ENCODE data around the gene MYBPC1. TPM values are rescaled to one million over a fixed set of nuclear protein-coding genes. Genes with fewer than 3 reads are reported as not detected.

MYBPC1 gene
- total RNA-seq, 2 donors from 2014 or later: 0.89 to 4.2 TPM

DNA sequence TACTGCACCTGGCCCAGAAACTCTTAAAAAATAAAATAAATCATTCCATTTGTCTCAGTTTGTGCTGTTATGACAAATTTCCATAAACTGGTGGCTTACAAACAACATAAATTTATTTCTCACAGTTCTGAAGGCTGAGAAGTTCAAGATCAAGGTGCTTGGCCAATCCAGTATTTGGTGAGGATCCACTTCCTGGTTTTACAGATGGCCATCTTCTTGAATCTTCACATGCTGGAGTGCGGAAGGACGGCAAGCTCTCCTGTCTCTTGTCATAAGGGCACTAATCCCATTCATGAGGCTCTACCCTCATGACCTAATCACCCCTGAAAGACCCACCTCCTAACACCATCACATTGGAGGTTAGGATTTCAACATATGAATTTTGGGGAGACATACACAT lies 29.9 kb upstream of the MYBPC1 start:
- no peak overlapping the region for H3K4me3 ChIP-seq
- H3K27me3 ChIP-seq: no peaks in the 10 kb centered on the region
- no peak overlapping the region for H3K27ac ChIP-seq
- H3K9me3 ChIP-seq: no peaks in the 10 kb centered on the region
- DNase-seq: no peak
- TF ChIP-seq, protein P1, sequence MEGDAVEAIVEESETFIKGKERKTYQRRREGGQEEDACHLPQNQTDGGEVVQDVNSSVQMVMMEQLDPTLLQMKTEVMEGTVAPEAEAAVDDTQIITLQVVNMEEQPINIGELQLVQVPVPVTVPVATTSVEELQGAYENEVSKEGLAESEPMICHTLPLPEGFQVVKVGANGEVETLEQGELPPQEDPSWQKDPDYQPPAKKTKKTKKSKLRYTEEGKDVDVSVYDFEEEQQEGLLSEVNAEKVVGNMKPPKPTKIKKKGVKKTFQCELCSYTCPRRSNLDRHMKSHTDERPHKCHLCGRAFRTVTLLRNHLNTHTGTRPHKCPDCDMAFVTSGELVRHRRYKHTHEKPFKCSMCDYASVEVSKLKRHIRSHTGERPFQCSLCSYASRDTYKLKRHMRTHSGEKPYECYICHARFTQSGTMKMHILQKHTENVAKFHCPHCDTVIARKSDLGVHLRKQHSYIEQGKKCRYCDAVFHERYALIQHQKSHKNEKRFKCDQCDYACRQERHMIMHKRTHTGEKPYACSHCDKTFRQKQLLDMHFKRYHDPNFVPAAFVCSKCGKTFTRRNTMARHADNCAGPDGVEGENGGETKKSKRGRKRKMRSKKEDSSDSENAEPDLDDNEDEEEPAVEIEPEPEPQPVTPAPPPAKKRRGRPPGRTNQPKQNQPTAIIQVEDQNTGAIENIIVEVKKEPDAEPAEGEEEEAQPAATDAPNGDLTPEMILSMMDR (IDR thresholded peaks at IDR 0.05): no peak
- intact Hi-C loops (cut with DNase I): no loop called here
- no peaks in the 10 kb centered on the region for H3K36me3 ChIP-seq
- H3K9ac ChIP-seq (ENCODE audit: low read depth in 2 of 2, low read length in 2 of 2): no peak overlapping the region
- H3K4me1 ChIP-seq: no peaks in the 10 kb centered on the region

DNA sequence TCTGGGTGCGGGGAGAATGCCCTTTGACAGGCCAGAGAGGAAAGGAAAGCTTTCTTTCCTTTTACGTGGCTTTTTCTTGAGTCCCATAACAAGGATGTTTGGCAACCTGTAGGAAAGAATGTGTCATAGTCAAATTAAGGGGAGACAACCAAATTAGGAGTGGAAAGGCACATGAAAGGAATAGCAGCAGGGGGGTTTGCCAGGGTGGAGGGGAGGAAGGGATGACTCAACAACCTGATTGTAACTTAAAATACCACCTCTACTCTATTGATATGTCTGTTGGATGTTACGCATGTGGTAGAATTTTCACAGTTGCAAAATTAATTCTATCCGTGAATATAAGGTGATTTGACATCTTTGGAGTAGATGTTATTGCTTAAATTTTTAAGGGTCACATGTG lies 28.5 kb upstream of the MYBPC1 start:
- no peak overlapping the region for H3K9ac ChIP-seq (ENCODE audit: low read depth in 2 of 2, low read length in 2 of 2)
- no peaks in the 10 kb centered on the region for H3K9me3 ChIP-seq
- intact Hi-C loops (cut with DNase I): no loop called here
- no peaks in the 10 kb centered on the region for H3K36me3 ChIP-seq
- H3K4me1 ChIP-seq: no peaks in the 10 kb centered on the region
- DNase-seq: no peak
- TF ChIP-seq, protein P1 (IDR thresholded peaks at IDR 0.05): no peak
- H3K27me3 ChIP-seq: no peaks in the 10 kb centered on the region
- no peak overlapping the region for H3K27ac ChIP-seq
- H3K4me3 ChIP-seq: no peak overlapping the region

DNA sequence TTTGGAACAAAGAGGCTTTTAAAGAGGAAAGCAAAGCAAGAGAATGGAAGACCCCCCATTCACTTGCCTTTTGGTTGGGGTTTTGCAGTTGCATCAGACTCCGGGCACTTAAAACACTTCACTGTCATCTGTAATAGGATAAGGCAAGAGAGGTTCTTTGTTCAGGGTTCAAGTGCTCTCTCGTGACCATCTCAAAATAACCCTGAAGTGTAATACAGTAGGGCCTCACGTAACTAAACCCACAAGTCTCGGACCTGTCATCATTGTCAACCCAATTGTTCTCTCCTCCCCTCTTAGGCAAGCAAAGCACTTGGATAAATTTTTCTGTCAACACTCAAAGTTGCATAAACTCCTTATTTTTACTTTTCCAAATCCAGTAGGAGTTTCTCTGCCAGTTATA lies 26.9 kb upstream of the MYBPC1 start:
- Histone ChIP-seq H3K36me3 (no peaks in the 10 kb centered on the region), H3K4me3 (no peak overlapping the region), H3K27ac (no peak overlapping the region), H3K27me3 (no peaks in the 10 kb centered on the region), H3K4me1 (no peaks in the 10 kb centered on the region), H3K9ac (ENCODE audit: low read depth in 2 of 2, low read length in 2 of 2) (no peak overlapping the region), H3K9me3 (no peaks in the 10 kb centered on the region)
- TF ChIP-seq, protein P1 (IDR thresholded peaks at IDR 0.05): no peak
- intact Hi-C loops (cut with DNase I): no loop called here
- no peak for DNase-seq

DNA sequence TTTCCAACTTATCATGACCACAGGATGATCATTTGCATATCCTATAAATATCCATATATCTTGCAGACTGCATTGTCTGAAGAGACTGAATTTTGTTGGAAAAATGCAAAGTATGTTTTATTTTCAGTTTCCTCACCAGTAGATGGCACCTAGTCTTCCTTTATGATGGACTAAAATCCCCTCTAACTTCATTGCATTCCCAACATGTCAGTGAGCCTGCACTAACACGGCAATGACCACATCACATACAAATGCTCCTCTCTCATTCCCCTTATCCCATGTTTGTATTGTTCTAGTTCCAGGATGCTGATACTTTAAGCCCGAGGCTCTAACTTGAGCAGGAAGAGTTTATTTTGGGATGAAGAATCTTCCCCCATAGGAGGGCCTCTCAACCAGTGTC lies 24.7 kb upstream of the MYBPC1 start:
- Histone ChIP-seq H3K36me3 (no peaks in the 10 kb centered on the region), H3K9ac (ENCODE audit: low read depth in 2 of 2, low read length in 2 of 2) (no peak overlapping the region), H3K27ac (no peak overlapping the region), H3K4me3 (no peak overlapping the region), H3K27me3 (no peaks in the 10 kb centered on the region), H3K4me1 (no peaks in the 10 kb centered on the region), H3K9me3 (no peaks in the 10 kb centered on the region)
- no peak for DNase-seq
- TF ChIP-seq, protein P1 (IDR thresholded peaks at IDR 0.05): peak; percentile 28
- intact Hi-C loops (cut with DNase I): no loop called here

DNA sequence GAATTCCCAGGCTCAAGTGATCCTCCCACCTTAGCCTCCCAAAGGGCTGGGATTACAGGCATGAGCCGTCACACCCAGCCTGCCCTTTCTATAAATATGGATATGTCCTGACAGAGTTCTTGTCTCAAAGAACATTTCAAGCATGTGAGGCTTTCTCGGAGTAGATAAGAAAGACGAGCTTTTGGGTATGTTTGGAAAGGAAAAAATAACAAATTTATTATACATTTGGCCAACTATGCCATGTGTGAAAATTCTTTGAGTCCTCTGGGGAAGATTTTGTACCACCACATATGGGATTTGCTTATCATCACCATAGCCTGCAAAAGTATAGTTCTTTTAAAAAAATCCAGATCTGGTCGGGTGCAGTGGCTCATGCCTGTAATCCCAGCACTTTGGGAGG lies 23.7 kb upstream of the MYBPC1 start:
- Histone ChIP-seq H3K4me1 (no peaks in the 10 kb centered on the region), H3K36me3 (no peaks in the 10 kb centered on the region), H3K27ac (no peak overlapping the region), H3K4me3 (no peak overlapping the region), H3K9me3 (no peaks in the 10 kb centered on the region), H3K9ac (ENCODE audit: low read depth in 2 of 2, low read length in 2 of 2) (no peak overlapping the region), H3K27me3 (no peaks in the 10 kb centered on the region)
- intact Hi-C loops (cut with DNase I): no loop called here
- DNase-seq: no peak
- TF ChIP-seq, protein P1 (IDR thresholded peaks at IDR 0.05): no peak

DNA sequence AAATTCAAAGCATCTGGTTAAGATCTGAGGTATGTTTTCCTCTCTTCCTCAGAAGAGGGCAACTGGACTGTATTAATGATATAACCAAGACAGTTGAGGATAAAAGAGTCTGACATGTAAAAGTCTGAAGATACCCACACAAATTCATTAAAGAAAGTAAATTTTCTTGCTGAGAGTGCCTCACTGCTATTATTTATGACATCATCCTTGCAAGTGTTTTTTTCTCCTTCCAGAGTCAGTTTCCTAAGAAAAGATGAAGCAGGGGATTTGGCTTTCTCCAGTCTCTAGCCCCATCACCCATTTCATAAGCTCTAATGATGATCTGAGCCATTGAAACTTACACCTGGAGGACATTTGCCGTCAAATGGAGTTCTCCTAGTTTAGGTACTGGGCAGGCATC lies 21.0 kb upstream of the MYBPC1 start:
- DNase-seq: no peak
- H3K9me3 ChIP-seq: no peaks in the 10 kb centered on the region
- intact Hi-C loops (cut with DNase I): no loop called here

More for the DNA sequence above, 21.0 kb upstream of the MYBPC1 start:
- Histone ChIP-seq H3K9ac (ENCODE audit: low read depth in 2 of 2, low read length in 2 of 2) (no peak overlapping the region), H3K4me1 (no peaks in the 10 kb centered on the region), H3K36me3 (no peaks in the 10 kb centered on the region), H3K27ac (no peak overlapping the region), H3K27me3 (no peaks in the 10 kb centered on the region), H3K4me3 (no peak overlapping the region)
- TF ChIP-seq, protein P1 (IDR thresholded peaks at IDR 0.05): no peak

All from colonic mucosa (tissue), 4 donors.